ENCODE measurements around the gene INAFM1. TPM values are rescaled to one million over a fixed set of nuclear protein-coding genes. Genes with fewer than 3 reads are reported as not detected.

The INAFM1 gene
- total RNA-seq = 9.3 and 12.7 TPM in 2 replicates

DNA sequence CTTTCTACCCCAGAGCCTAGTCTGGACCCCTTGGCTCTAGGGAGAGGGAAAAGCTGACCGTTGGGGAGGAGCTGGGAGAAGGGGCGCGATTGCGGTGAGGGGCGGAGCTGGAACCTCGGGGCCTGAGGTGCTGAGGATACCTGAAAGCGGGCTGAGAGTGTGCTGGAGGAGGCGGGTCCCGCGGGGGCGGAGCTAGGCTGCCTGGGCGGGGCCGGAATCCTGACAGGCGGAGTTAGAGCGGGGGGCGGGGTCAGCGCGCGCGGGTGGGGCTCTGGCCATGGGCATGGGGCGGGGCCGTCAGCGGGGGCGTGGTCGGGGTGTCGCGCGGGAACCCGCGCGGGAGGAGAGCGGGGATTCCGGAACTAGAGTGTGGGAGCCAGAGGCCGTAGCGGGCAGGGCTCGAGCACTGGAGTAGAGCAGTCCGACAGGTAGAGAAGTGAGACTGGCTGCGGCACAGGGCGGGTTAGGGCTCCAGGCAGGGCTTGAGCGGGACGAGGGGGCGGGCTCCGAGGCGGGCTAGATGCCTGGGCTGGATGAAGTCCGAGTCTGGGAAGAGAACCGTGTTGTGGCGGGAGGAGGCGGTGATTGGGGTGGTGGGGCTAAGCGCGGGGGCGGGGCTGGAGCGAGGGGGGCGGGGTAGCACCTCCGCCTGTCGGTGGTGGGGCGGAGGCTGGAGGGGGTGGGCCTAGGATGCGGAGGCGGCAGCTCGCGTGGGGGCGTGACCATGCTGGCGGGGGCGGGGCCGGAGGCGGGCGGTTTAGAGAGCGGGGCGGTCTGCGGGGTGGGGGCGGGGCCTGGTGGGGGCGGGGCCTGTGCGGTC, at the start of gene INAFM1:
Gene INAFM1, plus strand, starts transcription at position 815 of the 820 bp plus-strand sequence. CDS start 35 bp downstream, outside the sequence.
- Mint-ChIP-seq H3K4me1 (ENCODE audit: low read depth) (peaks cover 19% of the 10 kb centered on the region), H3K27me3 (ENCODE audit: low read depth) (no peaks in the 10 kb centered on the region), H3K27ac (peak within 1 kb of the TSS; percentile 93), H3K4me3 (ENCODE audit: low read depth) (peak within 1 kb of the TSS; percentile 87), H3K9me3 (no peaks in the 10 kb centered on the region), H3K36me3 (ENCODE audit: low read depth) (peaks cover 34% of the 10 kb centered on the region)
- intact Hi-C loops (cut with micrococcal nuclease) = loop anchor here (1.0 to 10.0 kb wide), 3 partner anchors 17 to 331 kb away; partner anchors contain the start of gene BICRA
- DNase-seq (ENCODE audit: low spot score) = peak; percentile 97

DNA sequence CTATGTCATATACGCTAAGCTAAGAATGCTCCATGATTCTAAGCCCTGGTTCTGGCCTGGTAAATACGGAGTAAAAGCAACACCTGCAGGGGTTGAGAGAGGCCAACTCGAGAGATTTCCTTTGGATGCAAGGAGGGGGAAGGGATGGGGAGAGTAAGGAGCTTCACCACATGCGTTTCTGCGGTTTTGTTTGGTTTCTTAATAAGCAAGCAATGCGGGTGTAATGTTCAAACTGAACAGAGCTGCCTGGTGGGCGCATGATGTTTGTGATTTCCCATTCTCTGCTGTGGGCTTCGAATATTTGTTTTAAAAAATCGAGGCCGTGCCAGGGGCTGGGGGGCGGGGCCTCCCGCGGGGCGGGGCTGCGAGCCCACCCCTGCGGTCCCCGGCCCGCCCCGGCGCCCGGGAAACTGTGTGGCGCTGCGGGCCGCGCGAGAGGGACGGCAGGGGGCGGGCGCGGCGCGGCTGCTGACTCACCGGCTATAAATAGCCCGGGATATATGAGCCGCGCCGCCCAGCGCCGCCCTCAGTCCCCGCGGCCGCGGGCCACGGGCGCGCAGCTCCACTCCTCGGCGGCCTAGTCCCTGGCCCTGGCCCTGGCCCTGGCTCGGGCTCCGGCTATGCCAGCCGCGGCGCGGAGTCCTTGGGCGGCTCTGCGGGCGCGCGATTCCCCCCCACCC, 48.8 kb upstream of the INAFM1 start:
- Mint-ChIP-seq H3K36me3 (ENCODE audit: low read depth) (peaks cover 20% of the 10 kb centered on the region), H3K9me3 (no peaks in the 10 kb centered on the region), H3K4me1 (ENCODE audit: low read depth) (peaks cover 7% of the 10 kb centered on the region), H3K27me3 (ENCODE audit: low read depth) (no peaks in the 10 kb centered on the region), H3K4me3 (ENCODE audit: low read depth) (peak overlapping the region; percentile 34), H3K27ac (peak overlapping the region; percentile 67)
- intact Hi-C loops (cut with micrococcal nuclease) = loop anchor here (1.0 to 5.0 kb wide), 6 partner anchors 16 to 179 kb away; partner anchors contain the start of genes INAFM1, TMEM160 and ZC3H4
- peak; percentile 84 for DNase-seq (ENCODE audit: low spot score)

DNA sequence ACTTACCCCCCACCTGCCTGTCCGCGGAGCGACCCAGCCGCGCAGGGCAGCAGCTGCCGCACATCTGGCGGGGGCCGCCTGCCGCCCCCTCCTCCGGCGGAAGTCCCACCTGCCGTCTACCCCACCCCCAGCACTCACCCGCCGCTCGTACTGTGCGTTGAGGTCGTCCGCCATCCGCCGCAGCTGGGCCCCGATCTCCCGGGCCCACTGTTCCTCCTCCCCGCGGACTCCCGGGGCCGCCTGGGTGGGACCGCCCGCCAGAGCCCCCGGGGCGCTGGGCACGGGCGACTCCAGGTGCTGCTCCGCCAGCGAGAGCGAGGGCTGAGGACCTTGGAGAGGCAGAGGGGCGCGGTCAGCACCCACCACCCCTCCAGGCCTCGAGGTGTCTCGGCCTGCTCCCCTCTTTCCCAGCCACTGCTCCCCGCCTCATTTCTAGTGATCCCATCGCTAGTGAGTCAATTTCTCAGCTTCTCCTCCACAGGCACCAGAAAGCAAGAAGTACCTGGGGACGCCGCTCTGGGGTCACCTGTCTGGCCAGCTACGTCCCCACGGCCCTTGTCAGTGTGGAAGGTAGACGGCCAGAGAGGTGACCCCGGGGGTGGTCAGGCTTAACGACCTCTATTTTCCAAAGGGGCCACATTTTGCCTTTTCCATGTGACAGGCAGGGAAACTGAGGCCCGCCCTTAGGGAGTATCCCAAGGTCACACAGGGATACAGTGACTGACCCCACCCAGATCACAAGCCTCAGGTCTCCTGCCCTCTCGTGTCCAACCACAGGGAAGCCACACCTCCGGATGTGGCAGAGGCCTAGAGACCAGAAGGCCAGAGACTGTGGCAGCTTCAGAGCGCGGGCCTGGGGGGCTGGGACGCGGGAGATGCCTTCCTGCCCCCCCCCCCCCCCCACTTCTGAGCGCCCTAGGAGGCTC, 48.0 kb upstream of the INAFM1 start:
- Mint-ChIP-seq H3K36me3 (ENCODE audit: low read depth) (peaks cover 17% of the 10 kb centered on the region), H3K27me3 (ENCODE audit: low read depth) (no peaks in the 10 kb centered on the region), H3K4me1 (ENCODE audit: low read depth) (peaks cover 12% of the 10 kb centered on the region), H3K27ac (peak overlapping the region; percentile 84), H3K9me3 (no peaks in the 10 kb centered on the region), H3K4me3 (ENCODE audit: low read depth) (peak overlapping the region; percentile 80)
- DNase-seq (ENCODE audit: low spot score) = peak; percentile 71
- intact Hi-C loops (cut with micrococcal nuclease) = loop anchor here (1.0 to 5.0 kb wide), 6 partner anchors 18 to 179 kb away; partner anchors contain the start of genes INAFM1, TMEM160 and ZC3H4

DNA sequence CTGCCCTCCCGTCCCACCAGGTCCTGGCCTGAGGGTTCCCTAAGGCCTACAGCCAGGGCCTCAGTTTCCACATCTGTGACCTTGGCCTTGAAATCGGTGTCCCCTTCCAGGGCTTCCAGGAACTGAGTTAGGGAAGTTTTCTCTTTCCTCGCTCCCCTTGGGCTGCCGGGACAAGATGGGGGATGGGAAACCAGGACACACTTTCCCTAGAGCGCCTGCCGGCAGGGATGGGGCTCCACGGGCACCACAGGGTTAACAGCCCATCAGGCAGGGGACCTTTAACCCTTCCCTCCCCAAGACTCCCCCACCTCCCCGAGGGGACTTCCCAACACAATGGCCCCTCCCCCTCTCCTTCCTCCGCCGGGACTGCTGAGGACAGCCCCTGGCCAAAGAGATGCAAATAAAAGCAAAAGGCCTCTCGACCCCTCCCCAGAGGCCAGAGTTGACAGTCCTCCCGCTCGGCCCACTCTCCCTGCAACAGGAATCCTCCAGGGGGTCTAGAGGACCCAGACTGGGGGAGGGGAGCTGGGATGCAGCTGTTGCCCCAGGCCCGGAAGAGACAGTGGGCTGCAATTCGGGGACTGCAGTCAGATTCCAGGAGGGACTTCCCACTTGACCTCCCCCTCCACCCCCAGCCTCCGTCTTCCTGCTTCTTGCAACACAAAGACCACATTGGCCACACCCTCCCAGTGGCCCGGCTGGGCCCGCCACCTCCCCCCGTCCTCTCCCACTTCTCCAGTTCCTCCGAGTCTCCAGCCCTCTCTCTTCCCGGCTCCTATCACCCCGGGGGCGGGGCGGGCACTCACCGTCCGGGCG, 47.1 kb upstream of the INAFM1 start:
- peak; percentile 60 for DNase-seq (ENCODE audit: low spot score)
- peak overlapping the region; percentile 84 for H3K27ac Mint-ChIP-seq
- H3K27me3 Mint-ChIP-seq (ENCODE audit: low read depth) = no peaks in the 10 kb centered on the region
- intact Hi-C loops (cut with micrococcal nuclease) = loop anchor here (1.0 to 5.0 kb wide), 5 partner anchors 17 to 180 kb away; partner anchors contain the start of genes TMEM160 and ZC3H4
- H3K9me3 Mint-ChIP-seq = no peaks in the 10 kb centered on the region
- peaks cover 18% of the 10 kb centered on the region for H3K4me1 Mint-ChIP-seq (ENCODE audit: low read depth)
- peaks cover 10% of the 10 kb centered on the region for H3K36me3 Mint-ChIP-seq (ENCODE audit: low read depth)
- H3K4me3 Mint-ChIP-seq (ENCODE audit: low read depth) = peak overlapping the region; percentile 80

DNA sequence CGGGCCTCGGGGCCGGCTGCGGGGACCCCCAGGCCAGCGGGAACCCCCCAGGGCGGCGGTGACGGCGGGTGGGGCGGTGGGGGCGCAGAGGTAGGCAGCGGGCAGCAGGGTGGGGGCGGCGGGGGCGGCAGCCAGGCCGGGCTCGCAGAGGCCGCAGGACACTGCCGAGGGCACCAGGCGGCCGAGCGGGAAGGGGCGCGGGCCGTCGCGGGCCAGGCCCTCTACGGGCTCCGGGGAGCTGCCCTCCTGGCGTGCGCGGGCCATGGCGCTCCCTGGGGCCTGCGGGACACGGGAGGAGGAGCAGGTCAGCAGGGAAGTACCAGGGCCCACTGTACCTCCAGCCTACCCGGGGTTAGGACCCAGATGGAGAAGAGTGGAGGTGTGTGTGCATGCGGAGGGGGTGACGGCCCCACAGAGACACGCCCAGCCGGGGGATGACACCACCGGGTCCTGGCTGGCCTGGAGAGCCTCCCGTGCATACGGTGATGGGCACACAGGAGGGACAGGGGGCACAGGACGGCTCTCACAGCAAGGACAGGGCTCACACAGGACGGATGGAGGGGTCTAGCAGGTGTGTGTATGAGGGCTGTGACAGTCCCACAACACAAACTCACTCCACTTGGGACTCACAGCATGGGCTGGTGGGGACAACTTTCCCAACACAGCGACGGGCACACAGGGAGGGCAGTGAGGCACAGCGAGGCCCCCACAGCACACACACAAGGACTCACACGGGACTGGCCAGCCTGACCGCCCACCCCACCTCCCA, 46.3 kb upstream of the INAFM1 start:
- intact Hi-C loops (cut with micrococcal nuclease) = loop anchor here (5.0 kb wide), 2 partner anchors 71 to 181 kb away; partner anchors contain the start of gene TMEM160
- no peak overlapping the region for H3K4me3 Mint-ChIP-seq (ENCODE audit: low read depth)
- H3K4me1 Mint-ChIP-seq (ENCODE audit: low read depth) = peaks cover 22% of the 10 kb centered on the region

DNA sequence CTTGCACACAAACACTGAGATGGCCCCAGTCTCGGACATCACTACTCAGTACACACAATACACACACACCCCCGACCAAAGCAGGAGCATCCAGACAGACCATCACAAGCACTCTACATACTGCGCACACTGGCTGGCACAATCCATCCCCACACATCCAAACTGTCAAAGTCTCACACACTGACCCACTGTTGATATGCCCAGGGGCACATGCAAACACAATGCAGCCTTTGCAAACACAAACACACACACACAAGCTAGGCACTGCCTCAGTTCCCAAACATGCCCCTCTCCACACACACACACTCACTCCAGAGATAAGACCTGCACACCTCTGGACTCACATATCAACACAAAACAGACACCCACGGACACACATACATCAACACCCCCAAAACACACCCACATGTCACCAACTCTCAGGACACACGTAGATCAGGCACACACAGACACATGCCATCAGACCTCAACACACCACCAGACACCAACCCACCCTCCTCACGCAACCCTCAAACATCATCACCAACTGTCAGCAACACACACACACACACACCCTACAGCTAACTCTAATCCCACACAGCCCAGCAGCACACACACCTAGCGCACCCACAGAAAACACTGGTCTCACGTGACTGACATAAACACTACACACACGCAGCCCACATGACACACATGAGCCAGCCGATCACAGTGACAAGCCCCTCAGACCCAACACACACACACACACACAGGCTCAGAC, 45.6 kb upstream of the INAFM1 start:
- no peak overlapping the region for H3K4me3 Mint-ChIP-seq (ENCODE audit: low read depth)

More for the DNA sequence above, 46.3 kb upstream of the INAFM1 start:
- Mint-ChIP-seq H3K27ac (no peak overlapping the region), H3K36me3 (ENCODE audit: low read depth) (peaks cover 10% of the 10 kb centered on the region), H3K27me3 (ENCODE audit: low read depth) (no peaks in the 10 kb centered on the region), H3K9me3 (no peaks in the 10 kb centered on the region)
- DNase-seq (ENCODE audit: low spot score) = peak; percentile 58

DNA sequence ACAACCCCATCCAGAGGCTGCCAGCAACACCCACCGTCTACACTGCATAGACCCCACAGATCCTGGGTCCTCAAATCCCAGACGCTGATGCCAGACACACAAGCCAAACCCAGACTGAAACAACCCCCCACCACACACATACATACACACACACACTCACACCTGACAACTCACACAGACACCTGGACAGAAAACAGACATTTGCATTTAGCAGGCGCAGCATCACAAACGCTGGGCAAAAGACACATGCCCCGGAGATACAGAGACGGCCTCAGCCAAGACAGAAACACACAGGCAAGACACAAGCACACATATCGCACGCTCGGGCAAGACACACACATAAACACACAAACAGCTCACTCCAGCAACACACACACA, 45.0 kb upstream of the INAFM1 start:
- no peak for DNase-seq (ENCODE audit: low spot score)
- H3K4me3 Mint-ChIP-seq (ENCODE audit: low read depth) = no peak overlapping the region
- intact Hi-C loops (cut with micrococcal nuclease) = loop anchor here (5.0 kb wide), 2 partner anchors 72 to 182 kb away; partner anchors contain the start of gene TMEM160

More for the DNA sequence above, 45.6 kb upstream of the INAFM1 start:
- Mint-ChIP-seq H3K27ac (no peak overlapping the region), H3K27me3 (ENCODE audit: low read depth) (no peaks in the 10 kb centered on the region), H3K4me1 (ENCODE audit: low read depth) (peaks cover 22% of the 10 kb centered on the region), H3K9me3 (no peaks in the 10 kb centered on the region), H3K36me3 (ENCODE audit: low read depth) (peaks cover 6% of the 10 kb centered on the region)
- DNase-seq (ENCODE audit: low spot score) = peak; percentile 37
- intact Hi-C loops (cut with micrococcal nuclease) = loop anchor here (5.0 kb wide), 2 partner anchors 72 to 182 kb away; partner anchors contain the start of gene TMEM160

DNA sequence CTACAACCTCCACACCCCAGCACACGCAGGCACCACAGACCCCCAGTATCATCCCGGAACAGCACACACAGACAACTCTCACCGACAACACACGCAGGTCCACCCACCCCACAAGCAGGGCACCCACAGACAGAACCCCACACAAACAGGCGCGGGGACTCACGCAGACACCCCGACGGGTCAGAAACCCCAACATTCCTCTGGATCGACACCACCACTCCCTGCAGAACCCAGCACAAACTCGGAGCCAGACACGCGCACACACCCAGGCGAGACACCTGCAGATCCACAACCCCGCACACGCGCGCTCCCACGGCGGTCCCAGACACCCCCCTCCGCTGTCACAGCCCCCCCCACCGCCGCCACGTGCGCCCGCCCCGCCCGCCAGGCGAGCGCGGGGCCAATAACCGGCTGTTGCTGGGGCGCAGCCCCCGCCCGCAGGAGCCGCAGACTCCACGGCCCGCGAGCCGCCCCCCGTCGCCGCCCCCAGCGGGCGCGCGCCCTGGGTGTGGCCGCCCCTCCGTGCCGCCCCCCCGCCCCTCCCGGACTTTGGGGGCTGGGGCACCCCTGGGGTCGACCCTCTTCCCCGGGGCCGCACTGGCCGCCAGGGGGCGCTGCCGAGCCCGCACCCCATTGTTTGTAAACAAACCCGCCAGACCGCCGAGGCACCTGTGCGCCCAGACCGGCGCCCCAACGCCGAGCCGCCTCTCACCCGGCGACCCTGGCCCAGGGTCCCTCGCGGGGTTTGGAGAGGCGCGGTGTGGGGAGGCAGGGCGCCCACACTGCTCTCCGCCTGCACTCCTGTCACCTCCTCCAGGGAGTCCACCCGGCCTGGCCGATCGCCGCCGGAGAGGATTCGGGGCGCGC, 44.4 kb upstream of the INAFM1 start:
- no peak overlapping the region for H3K4me3 Mint-ChIP-seq (ENCODE audit: low read depth)
- H3K4me1 Mint-ChIP-seq (ENCODE audit: low read depth) = peaks cover 22% of the 10 kb centered on the region
- H3K27ac Mint-ChIP-seq = no peak overlapping the region
- H3K36me3 Mint-ChIP-seq (ENCODE audit: low read depth) = peaks cover 4% of the 10 kb centered on the region
- intact Hi-C loops (cut with micrococcal nuclease) = no loop called here
- peak; percentile 75 for DNase-seq (ENCODE audit: low spot score)
- H3K9me3 Mint-ChIP-seq = no peaks in the 10 kb centered on the region
- H3K27me3 Mint-ChIP-seq (ENCODE audit: low read depth) = no peaks in the 10 kb centered on the region

More for the DNA sequence above, 45.0 kb upstream of the INAFM1 start:
- H3K4me1 Mint-ChIP-seq (ENCODE audit: low read depth) = peaks cover 22% of the 10 kb centered on the region
- peaks cover 6% of the 10 kb centered on the region for H3K36me3 Mint-ChIP-seq (ENCODE audit: low read depth)
- H3K27ac Mint-ChIP-seq = no peak overlapping the region
- H3K9me3 Mint-ChIP-seq = no peaks in the 10 kb centered on the region
- H3K27me3 Mint-ChIP-seq (ENCODE audit: low read depth) = no peaks in the 10 kb centered on the region

DNA sequence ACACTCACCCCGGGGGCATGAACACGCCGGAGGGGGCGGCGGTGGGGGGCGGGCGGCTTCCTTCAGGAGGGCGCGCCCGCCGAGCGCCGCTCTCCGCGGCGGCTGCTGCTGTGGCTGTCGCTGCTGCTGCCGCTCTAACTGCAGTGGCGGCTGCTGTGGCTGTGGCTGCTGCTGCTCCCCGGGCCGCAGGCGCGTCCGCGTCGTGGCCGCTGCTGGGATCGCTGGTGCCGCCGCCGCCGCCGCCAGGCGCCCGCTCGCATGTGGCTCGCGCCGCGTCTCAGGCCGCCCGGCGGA, 43.8 kb upstream of the INAFM1 start, which contains the start of gene BBC3:
Gene BBC3, minus strand, starts transcription at position 279 of the 294 bp plus-strand sequence. CDS start 2,768 bp downstream, outside the sequence.
- intact Hi-C loops (cut with micrococcal nuclease) = no loop called here
- H3K27me3 Mint-ChIP-seq (ENCODE audit: low read depth) = peaks cover under 1% of the 10 kb centered on the region
- H3K9me3 Mint-ChIP-seq = no peaks in the 10 kb centered on the region
- peak within 1 kb of the TSS; percentile 81 for H3K27ac Mint-ChIP-seq
- peaks cover 17% of the 10 kb centered on the region for H3K4me1 Mint-ChIP-seq (ENCODE audit: low read depth)
- H3K4me3 Mint-ChIP-seq (ENCODE audit: low read depth) = peak within 1 kb of the TSS; percentile 74
- H3K36me3 Mint-ChIP-seq (ENCODE audit: low read depth) = no peaks in the 10 kb centered on the region
- no peak for DNase-seq (ENCODE audit: low spot score)
